ENCODE data around the gene SLC35E3. TPM values are rescaled to one million over a fixed set of nuclear protein-coding genes. Genes with fewer than 3 reads are reported as not detected.
A peak's percentile ranks its signal among the peaks of the same experiment; 100 is the strongest.

Gene SLC35E3
- total RNA-seq, 1 donor from 2014 or later = 14.6 TPM

DNA sequence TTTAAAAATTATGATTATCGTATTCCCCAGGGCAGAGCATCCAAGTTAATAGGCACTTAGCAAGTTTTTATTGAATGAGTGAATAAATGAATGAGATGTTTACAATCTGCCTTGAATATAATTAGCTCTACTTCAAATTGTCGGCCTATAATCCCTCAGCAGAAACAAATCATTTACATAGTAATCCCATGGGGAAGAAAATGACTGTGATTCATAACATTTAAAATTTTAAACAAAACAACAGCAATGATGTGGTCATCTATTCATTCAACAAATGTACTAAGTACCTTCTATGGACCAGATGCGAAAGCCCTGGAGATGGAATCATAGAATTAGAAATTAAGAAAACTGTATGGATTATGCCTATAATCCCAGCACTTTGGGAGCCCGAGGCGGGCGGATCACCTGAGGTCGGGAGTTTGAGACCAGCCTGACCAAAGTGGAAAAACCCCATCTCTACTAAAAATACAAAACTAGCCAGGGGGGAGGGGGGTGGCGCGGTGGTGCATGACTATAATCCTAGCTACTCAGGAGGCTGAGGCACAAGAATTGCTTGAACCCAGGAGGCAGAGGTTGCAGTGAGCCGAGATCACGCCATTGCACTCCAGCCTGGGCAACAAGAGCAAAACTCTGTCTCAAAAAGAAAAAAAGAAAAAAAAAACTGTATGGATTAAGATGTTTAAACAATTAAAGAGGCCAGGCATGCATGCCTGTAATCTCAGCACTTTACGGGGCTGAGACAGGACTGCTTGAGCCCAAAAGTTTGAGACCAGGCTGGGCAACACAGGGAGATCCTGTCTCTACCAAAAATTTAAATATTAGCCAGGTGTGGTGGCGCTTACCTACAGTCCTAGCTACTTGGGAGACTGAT lies 44.3 kb downstream of the SLC35E3 start:
- Histone ChIP-seq H3K4me2 (ENCODE audit: low read length) (no peak overlapping the region), H3K79me2 (ENCODE audit: insufficient read depth, low read length) (no peaks in the 10 kb centered on the region), H3K4me1 (ENCODE audit: insufficient read depth, low read length) (peaks cover 3% of the 10 kb centered on the region), H3K9ac (ENCODE audit: low read length) (no peak overlapping the region), H4K20me1 (ENCODE audit: insufficient read depth, low read length) (no peaks in the 10 kb centered on the region), H3K36me3 (ENCODE audit: insufficient read depth, low read length) (no peaks in the 10 kb centered on the region), H3K4me3 (ENCODE audit: insufficient read depth, low read depth, low read length) (no peak overlapping the region), H3K27me3 (ENCODE audit: insufficient read depth, low read length) (no peaks in the 10 kb centered on the region), H3K27ac (ENCODE audit: low read depth, low read length) (no peak overlapping the region), H2AFZ (ENCODE audit: low read depth, low read length) (no peak overlapping the region), H3K9me3 (ENCODE audit: insufficient read depth, low read depth, low read length) (no peaks in the 10 kb centered on the region)
- Mint-ChIP-seq H3K27me3 (ENCODE audit: low read depth, unreplicated experiment) (no peaks in the 10 kb centered on the region), H3K9me3 (ENCODE audit: unreplicated experiment) (no peaks in the 10 kb centered on the region), H3K4me3 (ENCODE audit: unreplicated experiment) (no peak overlapping the region), H3K27ac (ENCODE audit: unreplicated experiment) (peak overlapping the region; percentile 7), H3K36me3 (ENCODE audit: low read depth, unreplicated experiment) (no peaks in the 10 kb centered on the region), H3K4me1 (ENCODE audit: low read depth, unreplicated experiment) (peaks cover 12% of the 10 kb centered on the region)
- DNase-seq (ENCODE audit: low read depth) = no peak
- no peak for TF ChIP-seq EZH2 (IDR thresholded peaks at IDR 0.05; ENCODE audit: insufficient read depth, low read length)
- TF ChIP-seq, protein P1, sequence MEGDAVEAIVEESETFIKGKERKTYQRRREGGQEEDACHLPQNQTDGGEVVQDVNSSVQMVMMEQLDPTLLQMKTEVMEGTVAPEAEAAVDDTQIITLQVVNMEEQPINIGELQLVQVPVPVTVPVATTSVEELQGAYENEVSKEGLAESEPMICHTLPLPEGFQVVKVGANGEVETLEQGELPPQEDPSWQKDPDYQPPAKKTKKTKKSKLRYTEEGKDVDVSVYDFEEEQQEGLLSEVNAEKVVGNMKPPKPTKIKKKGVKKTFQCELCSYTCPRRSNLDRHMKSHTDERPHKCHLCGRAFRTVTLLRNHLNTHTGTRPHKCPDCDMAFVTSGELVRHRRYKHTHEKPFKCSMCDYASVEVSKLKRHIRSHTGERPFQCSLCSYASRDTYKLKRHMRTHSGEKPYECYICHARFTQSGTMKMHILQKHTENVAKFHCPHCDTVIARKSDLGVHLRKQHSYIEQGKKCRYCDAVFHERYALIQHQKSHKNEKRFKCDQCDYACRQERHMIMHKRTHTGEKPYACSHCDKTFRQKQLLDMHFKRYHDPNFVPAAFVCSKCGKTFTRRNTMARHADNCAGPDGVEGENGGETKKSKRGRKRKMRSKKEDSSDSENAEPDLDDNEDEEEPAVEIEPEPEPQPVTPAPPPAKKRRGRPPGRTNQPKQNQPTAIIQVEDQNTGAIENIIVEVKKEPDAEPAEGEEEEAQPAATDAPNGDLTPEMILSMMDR (IDR thresholded peaks at IDR 0.05; ENCODE audit: insufficient read depth, low read depth, low read length) = no peak
- FAIRE-seq = no peak

DNA sequence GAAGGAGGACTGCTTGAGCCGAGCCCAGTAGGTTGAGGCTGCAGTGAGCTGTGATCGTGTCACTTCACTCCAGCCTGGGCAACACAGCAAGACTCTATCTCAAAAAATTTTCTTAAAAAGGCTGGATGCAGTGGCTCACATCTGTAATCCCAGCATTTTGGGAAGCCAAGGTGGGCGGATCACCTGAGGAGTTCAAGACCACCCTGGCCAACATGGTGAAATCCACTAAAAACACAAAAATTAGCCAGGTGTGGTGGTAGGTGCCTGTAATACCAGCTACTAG lies 44.9 kb downstream of the SLC35E3 start:
- no peak overlapping the region for H3K4me2 ChIP-seq (ENCODE audit: low read length)
- H3K4me1 ChIP-seq (ENCODE audit: insufficient read depth, low read length) = peaks cover 3% of the 10 kb centered on the region
- Mint-ChIP-seq H3K36me3 (ENCODE audit: low read depth, unreplicated experiment) (no peaks in the 10 kb centered on the region), H3K9me3 (ENCODE audit: unreplicated experiment) (no peaks in the 10 kb centered on the region), H3K4me1 (ENCODE audit: low read depth, unreplicated experiment) (peaks cover 9% of the 10 kb centered on the region), H3K27me3 (ENCODE audit: low read depth, unreplicated experiment) (no peaks in the 10 kb centered on the region), H3K4me3 (ENCODE audit: unreplicated experiment) (no peak overlapping the region), H3K27ac (ENCODE audit: unreplicated experiment) (no peak overlapping the region)
- no peak overlapping the region for H3K4me3 ChIP-seq (ENCODE audit: insufficient read depth, low read depth, low read length)
- no peak overlapping the region for H2AFZ ChIP-seq (ENCODE audit: low read depth, low read length)
- TF ChIP-seq, protein P1 (IDR thresholded peaks at IDR 0.05; ENCODE audit: insufficient read depth, low read depth, low read length) = no peak
- no peak for TF ChIP-seq EZH2 (IDR thresholded peaks at IDR 0.05; ENCODE audit: insufficient read depth, low read length)
- FAIRE-seq (no peak), DNase-seq (ENCODE audit: low read depth) (no peak)
- no peaks in the 10 kb centered on the region for H3K79me2 ChIP-seq (ENCODE audit: insufficient read depth, low read length)
- no peaks in the 10 kb centered on the region for H4K20me1 ChIP-seq (ENCODE audit: insufficient read depth, low read length)
- no peak overlapping the region for H3K27ac ChIP-seq (ENCODE audit: low read depth, low read length)
- H3K27me3 ChIP-seq (ENCODE audit: insufficient read depth, low read length) = no peaks in the 10 kb centered on the region
- H3K36me3 ChIP-seq (ENCODE audit: insufficient read depth, low read length) = no peaks in the 10 kb centered on the region
- no peaks in the 10 kb centered on the region for H3K9me3 ChIP-seq (ENCODE audit: insufficient read depth, low read depth, low read length)
- H3K9ac ChIP-seq (ENCODE audit: low read length) = no peak overlapping the region

DNA sequence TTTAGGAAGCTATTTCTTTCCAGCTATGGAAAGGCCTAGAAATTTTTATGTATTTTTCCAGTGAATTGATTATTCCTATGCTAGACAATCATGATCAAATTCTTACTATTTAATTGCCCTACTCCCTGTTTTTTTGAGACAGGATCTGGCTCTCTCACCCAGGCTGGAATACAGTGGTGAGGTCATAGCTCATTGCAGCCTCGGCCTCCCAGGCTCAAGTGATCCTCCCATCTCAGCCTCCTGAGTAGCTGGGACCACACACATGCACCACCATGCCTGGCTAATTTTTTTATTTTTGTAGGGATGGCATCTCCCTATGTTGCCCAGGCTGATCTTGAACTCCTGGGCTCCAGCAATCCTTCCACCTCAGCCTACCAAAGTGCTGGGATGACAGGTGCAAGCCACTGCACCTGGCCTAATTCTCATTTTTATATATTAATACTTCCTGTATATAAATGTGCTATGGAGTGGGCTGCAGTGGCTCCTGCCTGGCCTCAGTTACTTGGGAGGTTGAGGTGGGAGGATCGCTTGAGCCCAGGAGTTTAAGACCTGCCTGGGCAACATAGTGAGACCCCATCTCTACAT lies 46.0 kb downstream of the SLC35E3 start:
- no peaks in the 10 kb centered on the region for H3K27me3 Mint-ChIP-seq (ENCODE audit: low read depth, unreplicated experiment)
- TF ChIP-seq EZH2 (IDR thresholded peaks at IDR 0.05; ENCODE audit: insufficient read depth, low read length) = no peak
- TF ChIP-seq, protein P1 (IDR thresholded peaks at IDR 0.05; ENCODE audit: insufficient read depth, low read depth, low read length) = no peak
- H3K4me3 Mint-ChIP-seq (ENCODE audit: unreplicated experiment) = no peak overlapping the region
- Histone ChIP-seq H3K36me3 (ENCODE audit: insufficient read depth, low read length) (no peaks in the 10 kb centered on the region), H3K27ac (ENCODE audit: low read depth, low read length) (no peak overlapping the region), H3K4me3 (ENCODE audit: insufficient read depth, low read depth, low read length) (no peak overlapping the region), H3K4me1 (ENCODE audit: insufficient read depth, low read length) (peaks cover 3% of the 10 kb centered on the region), H3K9ac (ENCODE audit: low read length) (no peak overlapping the region), H3K79me2 (ENCODE audit: insufficient read depth, low read length) (no peaks in the 10 kb centered on the region), H3K9me3 (ENCODE audit: insufficient read depth, low read depth, low read length) (no peaks in the 10 kb centered on the region), H2AFZ (ENCODE audit: low read depth, low read length) (no peak overlapping the region), H3K4me2 (ENCODE audit: low read length) (no peak overlapping the region), H3K27me3 (ENCODE audit: insufficient read depth, low read length) (no peaks in the 10 kb centered on the region), H4K20me1 (ENCODE audit: insufficient read depth, low read length) (no peaks in the 10 kb centered on the region)
- H3K4me1 Mint-ChIP-seq (ENCODE audit: low read depth, unreplicated experiment) = peaks cover 9% of the 10 kb centered on the region
- H3K9me3 Mint-ChIP-seq (ENCODE audit: unreplicated experiment) = no peaks in the 10 kb centered on the region
- no peak for DNase-seq (ENCODE audit: low read depth)
- no peak for FAIRE-seq
- H3K27ac Mint-ChIP-seq (ENCODE audit: unreplicated experiment) = no peak overlapping the region
- H3K36me3 Mint-ChIP-seq (ENCODE audit: low read depth, unreplicated experiment) = no peaks in the 10 kb centered on the region
